Gastroesophageal sphincter (tissue), 3 donors: ENCODE measurements around the gene COA8.

Experiments
- CTCF ChIP-seq, 4 experiments: fragments of 200-600 bp in 2 of 4; fragments of 450-650 bp in 2 of 4; sonication (generic) in 1 of 4; IDR thresholded peaks; one replicate each; pipeline ENCODE4 v1.5.1; 2017 to 2019; ENCODE audit warnings: antibody characterized with exemption in 4 of 4, mild to moderate bottlenecking in 2 of 4, moderate library complexity in 2 of 4
- POLR2A ChIP-seq, 2 donors: fragments of 450-650 bp; IDR thresholded peaks; one replicate each; pipeline ENCODE4 v1.6.1; 2017; ENCODE audit warnings: antibody characterized with exemption in 2 of 2, mild to moderate bottlenecking in 2 of 2, moderate library complexity in 1 of 2

GRCh38 chr14:103524002-103524935 is 38.5 kb upstream of the COA8 start:
- TF ChIP-seq CTCF (IDR thresholded peaks at IDR 0.05) (no peak), POLR2A (IDR thresholded peaks at IDR 0.05) (no peak)
